ES-I3 (cell line): ENCODE data around the gene URB2.
A peak's percentile ranks its signal among the peaks of the same experiment; 100 is the strongest.

ENCODE experiments used
- H3K36me3 ChIP-seq: 2 replicates; pipeline ENCODE4 v1.6.1; 2013; ENCODE audit warnings: mild to moderate bottlenecking, low read length, control low read depth, moderate library complexity; ENCODE audit not compliant: insufficient read depth
- H3K4me1 ChIP-seq: 2 replicates; pipeline ENCODE4 v1.6.1; 2013; ENCODE audit warnings: mild to moderate bottlenecking, control low read depth, low read length; ENCODE audit not compliant: insufficient read depth
- H3K9ac ChIP-seq: 2 replicates; pipeline ENCODE4 v1.6.1; 2013; ENCODE audit warnings: low read depth, mild to moderate bottlenecking, low read length, moderate library complexity
- H3K9me3 ChIP-seq: 2 replicates; pipeline ENCODE4 v1.6.1; 2013; ENCODE audit warnings: mild to moderate bottlenecking, low read length, moderate library complexity; ENCODE audit not compliant: control insufficient read depth, insufficient read depth

URB2 gene

GRCh38 chr1:229623225-229623624 is 2.8 kb upstream of the URB2 start:
- Histone ChIP-seq H3K36me3 (no peaks in the 10 kb centered on the region), H3K9me3 (no peaks in the 10 kb centered on the region), H3K4me1 (peaks cover 13% of the 10 kb centered on the region; the same call in 1 of the 2 replicates), H3K9ac (no peak overlapping the region)

- Histone ChIP-seq H3K9me3 (no peaks in the 10 kb centered on the region), H3K9ac (no peak overlapping the region), H3K4me1 (peaks cover 13% of the 10 kb centered on the region; the same call in 1 of the 2 replicates), H3K36me3 (no peaks in the 10 kb centered on the region)
These were observed 2.2 kb upstream of the URB2 start for GRCh38 chr1:229623838-229624237.

- H3K4me1 ChIP-seq, result peaks cover 13% of the 10 kb centered on the region; the same call in 1 of the 2 replicates
- no peaks in the 10 kb centered on the region for H3K9me3 ChIP-seq
- peak overlapping the region; percentile 78 for H3K9ac ChIP-seq
- 0 out of 2 replicates have a peak, but pooled peaks cover 3% of the 10 kb centered on the region for H3K36me3 ChIP-seq
These were observed 1.5 kb upstream of the URB2 start for GRCh38 chr1:229624521-229625070.

GRCh38 chr1:229625071-229625914 is 754 bp upstream of the URB2 start:
- Histone ChIP-seq H3K9ac (peak overlapping the region; percentile 78), H3K9me3 (no peaks in the 10 kb centered on the region), H3K4me1 (peaks cover 13% of the 10 kb centered on the region; the same call in 1 of the 2 replicates), H3K36me3 (0 out of 2 replicates have a peak, but pooled peaks cover 6% of the 10 kb centered on the region)

GRCh38 chr1:229627003-229627402 is 956 bp downstream of the URB2 start:
- H3K9me3 ChIP-seq, result no peaks in the 10 kb centered on the region
- peak overlapping the region; percentile 98 for H3K9ac ChIP-seq
- peaks cover 13% of the 10 kb centered on the region; the same call in 1 of the 2 replicates for H3K4me1 ChIP-seq
- 0 out of 2 replicates have a peak, but pooled peaks cover 6% of the 10 kb centered on the region for H3K36me3 ChIP-seq

GRCh38 chr1:229629261-229629660 is 3.2 kb downstream of the URB2 start:
- Histone ChIP-seq H3K4me1 (0 out of 2 replicates have a peak, but pooled peaks cover 4% of the 10 kb centered on the region), H3K9me3 (no peaks in the 10 kb centered on the region), H3K36me3 (0 out of 2 replicates have a peak, but pooled peaks cover 6% of the 10 kb centered on the region)

GRCh38 chr1:229631148-229631547 is 5.1 kb downstream of the URB2 start:
- peaks cover 20% of the 10 kb centered on the region for H3K36me3 ChIP-seq
- no peaks in the 10 kb centered on the region for H3K9me3 ChIP-seq
- H3K9ac ChIP-seq, result no peak overlapping the region
- no peaks in the 10 kb centered on the region for H3K4me1 ChIP-seq

More at GRCh38 chr1:229629261-229629660, 3.2 kb downstream of the URB2 start:
- H3K9ac ChIP-seq, result no peak overlapping the region

- H3K4me1 ChIP-seq, result no peaks in the 10 kb centered on the region
- H3K9me3 ChIP-seq, result no peaks in the 10 kb centered on the region
- no peak overlapping the region for H3K9ac ChIP-seq
- peaks cover 27% of the 10 kb centered on the region for H3K36me3 ChIP-seq
These were observed 5.9 kb downstream of the URB2 start for GRCh38 chr1:229631966-229632365.

GRCh38 chr1:229636042-229636441 is 10.0 kb downstream of the URB2 start:
- Histone ChIP-seq H3K36me3 (peaks cover 32% of the 10 kb centered on the region), H3K9me3 (no peaks in the 10 kb centered on the region), H3K4me1 (no peaks in the 10 kb centered on the region), H3K9ac (no peak overlapping the region)

- Histone ChIP-seq H3K36me3 (peaks cover 32% of the 10 kb centered on the region), H3K9me3 (no peaks in the 10 kb centered on the region), H3K9ac (no peak overlapping the region), H3K4me1 (no peaks in the 10 kb centered on the region)
These were observed 11.7 kb downstream of the URB2 start for GRCh38 chr1:229637746-229638145.

- Histone ChIP-seq H3K4me1 (no peaks in the 10 kb centered on the region), H3K9ac (no peak overlapping the region), H3K9me3 (no peaks in the 10 kb centered on the region), H3K36me3 (peaks cover 31% of the 10 kb centered on the region)
These were observed 14.4 kb downstream of the URB2 start for GRCh38 chr1:229640455-229640854.

GRCh38 chr1:229641306-229641705 is 15.3 kb downstream of the URB2 start:
- Histone ChIP-seq H3K36me3 (peaks cover 29% of the 10 kb centered on the region), H3K9me3 (no peaks in the 10 kb centered on the region), H3K9ac (no peak overlapping the region), H3K4me1 (no peaks in the 10 kb centered on the region)

- peaks cover 23% of the 10 kb centered on the region for H3K36me3 ChIP-seq
These were observed 16.3 kb downstream of the URB2 start for GRCh38 chr1:229642376-229642775.

GRCh38 chr1:229642970-229643369 is 16.9 kb downstream of the URB2 start:
- H3K9ac ChIP-seq, result no peak overlapping the region
- no peaks in the 10 kb centered on the region for H3K9me3 ChIP-seq
- H3K36me3 ChIP-seq, result peaks cover 23% of the 10 kb centered on the region
- no peaks in the 10 kb centered on the region for H3K4me1 ChIP-seq

More at GRCh38 chr1:229642376-229642775, 16.3 kb downstream of the URB2 start:
- H3K9ac ChIP-seq, result no peak overlapping the region
- no peaks in the 10 kb centered on the region for H3K4me1 ChIP-seq
- H3K9me3 ChIP-seq, result no peaks in the 10 kb centered on the region
